Neural cell (in vitro differentiated cells): Measurements from ENCODE around the gene NPAS2. TPM values are rescaled to one million over a fixed set of nuclear protein-coding genes. Genes with fewer than 3 reads are reported as not detected.
A peak's percentile ranks its signal among the peaks of the same experiment; 100 is the strongest.

Experiments
- H2AFZ ChIP-seq: fragments of 200-600, 300-800 bp; sonication (generic), shearing (Covaris generic); 2 replicates; pipeline ENCODE4 v1.6.0; 2014; ENCODE audit warnings: low read depth, mild to moderate bottlenecking, antibody characterized with exemption, low read length, moderate library complexity
- H3F3A ChIP-seq: fragments of 200-600 bp; shearing (Covaris generic); 2 replicates; pipeline ENCODE4 v1.6.1; 2016; ENCODE audit warnings: mild to moderate bottlenecking, moderate library complexity, mixed read lengths, antibody characterized with exemption, low read length; ENCODE audit not compliant: insufficient read depth, poor library complexity, severe bottlenecking
- H3K27ac ChIP-seq: fragments of 200-600, 300-800 bp; sonication (generic), shearing (Covaris generic); 2 replicates; pipeline ENCODE4 v1.5.1; 2014; ENCODE audit warnings: mild to moderate bottlenecking, low read length, moderate library complexity
- H3K27me3 ChIP-seq: fragments of 300-800, 200-600 bp; sonication (generic), shearing (Covaris generic); 2 replicates; pipeline ENCODE4 v1.6.0; 2014; ENCODE audit warnings: mild to moderate bottlenecking, low read depth, low read length, moderate library complexity; ENCODE audit not compliant: insufficient read depth
- H3K36me3 ChIP-seq: fragments of 300-800, 200-600 bp; sonication (generic), shearing (Covaris generic); 2 replicates; pipeline ENCODE4 v1.5.1; 2014; ENCODE audit warnings: mild to moderate bottlenecking, antibody characterized with exemption, low read length, moderate library complexity; ENCODE audit not compliant: insufficient read depth
- H3K4me2 ChIP-seq: fragments of 300-800, 200-600 bp; sonication (generic), shearing (Covaris generic); 2 replicates; pipeline ENCODE4 v1.6.0; 2014; ENCODE audit warnings: mild to moderate bottlenecking, low read length
- H3K4me3 ChIP-seq: fragments of 300-800, 200-600 bp; sonication (generic), shearing (Covaris generic); 2 replicates; pipeline ENCODE4 v1.5.1; 2014; ENCODE audit warnings: mild to moderate bottlenecking, low read length, moderate library complexity
- H3K79me2 ChIP-seq: fragments of 200-600 bp; shearing (Covaris generic); replicated peaks from 2 replicates; pipeline ENCODE4 v1.6.0; 2014; ENCODE audit warnings: mild to moderate bottlenecking, low read length, moderate library complexity; ENCODE audit not compliant: insufficient read depth
- H3K9ac ChIP-seq: fragments of 300-800, 200-600 bp; sonication (generic), shearing (Covaris generic); 2 replicates; pipeline ENCODE4 v1.6.1; 2016; ENCODE audit warnings: mild to moderate bottlenecking, low read length, mixed read lengths
- H3K9me2 ChIP-seq: fragments of 200-600 bp; shearing (Covaris generic); 2 replicates; pipeline ENCODE4 v1.6.1; 2016; ENCODE audit warnings: mild to moderate bottlenecking, low read length, mixed read lengths; ENCODE audit not compliant: insufficient read depth
- H3K9me3 ChIP-seq: fragments of 200-600, 300-800 bp; sonication (generic), shearing (Covaris generic); 2 replicates; pipeline ENCODE4 v1.6.1; 2016; ENCODE audit warnings: mild to moderate bottlenecking, mixed run types, low read length, moderate library complexity, mixed read lengths
- H4K20me1 ChIP-seq: fragments of 200-600 bp; shearing (Covaris generic); 2 replicates; pipeline ENCODE4 v1.6.1; 2016; ENCODE audit warnings: mild to moderate bottlenecking, mixed run types; ENCODE audit not compliant: insufficient read depth
- CTCF ChIP-seq: fragments of 450-650 bp; IDR thresholded peaks from 2 replicates; pipeline ENCODE4 v1.5.1; 2014; ENCODE audit warnings: antibody characterized with exemption, mild to moderate bottlenecking, moderate library complexity; ENCODE audit not compliant: poor library complexity, severe bottlenecking
- EP300 ChIP-seq: fragments of 450-650 bp; conservative IDR thresholded peaks from 2 replicates; pipeline ENCODE4 v1.6.1; 2014; ENCODE audit warnings: antibody characterized with exemption, mild to moderate bottlenecking, moderate library complexity; ENCODE audit not compliant: poor library complexity, severe bottlenecking
- EZH2 ChIP-seq: fragments of 200-600, 300-800 bp; shearing (Covaris generic), sonication (generic); IDR thresholded peaks from 2 replicates; pipeline ENCODE4 v1.6.1; 2014; ENCODE audit warnings: antibody characterized with exemption, low read length, borderline replicate concordance, mild to moderate bottlenecking; ENCODE audit not compliant: insufficient read depth, poor library complexity, severe bottlenecking
- MXI1 ChIP-seq: fragments of 450-650 bp; conservative IDR thresholded peaks from 2 replicates; pipeline ENCODE4 v1.6.1; 2014; ENCODE audit warnings: antibody characterized with exemption, mild to moderate bottlenecking; ENCODE audit not compliant: poor library complexity, severe bottlenecking
- POLR2AphosphoS5 ChIP-seq: IDR thresholded peaks from 2 replicates; pipeline ENCODE4 v1.6.1; 2012
- RAD21 ChIP-seq: fragments of 450-650 bp; conservative IDR thresholded peaks from 2 replicates; pipeline ENCODE4 v1.6.1; 2014; ENCODE audit warnings: antibody characterized with exemption, mild to moderate bottlenecking, moderate library complexity
- REST ChIP-seq: IDR thresholded peaks from 2 replicates; pipeline ENCODE4 v1.6.1; 2012; ENCODE audit warnings: borderline replicate concordance
- SMC3 ChIP-seq: fragments of 450-650 bp; conservative IDR thresholded peaks from 2 replicates; pipeline ENCODE4 v1.6.1; 2014; ENCODE audit warnings: antibody characterized with exemption, mild to moderate bottlenecking, moderate library complexity; ENCODE audit not compliant: poor library complexity
- TAF1 ChIP-seq: IDR thresholded peaks from 2 replicates; pipeline ENCODE4 v1.6.1; 2012; ENCODE audit warnings: low read depth
- polyA plus RNA-seq: library from polyadenylated mRNA; depleted of rRNA; stranded (reverse); fragments of >200 nt; gene quantifications from 2 replicates; pipeline ENCODE4 v1.2.3, GENCODE V29; 2014

The NPAS2 gene
- polyA plus RNA-seq, 1 donor from 2014 or later = 2.1 TPM

- H2AFZ ChIP-seq = peak overlapping the region; percentile 79
- H3K27me3 ChIP-seq = no peaks in the 10 kb centered on the region
- H3K79me2 ChIP-seq = peaks cover 20% of the 10 kb centered on the region
- peak overlapping the region; percentile 86 for H3K4me2 ChIP-seq
- H3F3A ChIP-seq = no peaks in the 10 kb centered on the region
- H3K36me3 ChIP-seq = no peaks in the 10 kb centered on the region
- peak overlapping the region; percentile 81 for H3K27ac ChIP-seq
- H3K9me3 ChIP-seq = no peaks in the 10 kb centered on the region
- TF ChIP-seq MXI1 (peak; percentile 38), EP300 (no peak)
- no peaks in the 10 kb centered on the region for H3K9me2 ChIP-seq
- peak overlapping the region; percentile 93 for H3K4me3 ChIP-seq
- peak overlapping the region; percentile 85 for H3K9ac ChIP-seq
- no peaks in the 10 kb centered on the region for H4K20me1 ChIP-seq
Measured at GRCh38 chr2:101002562-101003277, 182.8 kb downstream of the NPAS2 start.

GRCh38 chr2:101003278-101003775 lies 183.4 kb downstream of the NPAS2 start:
- Histone ChIP-seq H3K27me3 (no peaks in the 10 kb centered on the region), H2AFZ (no peak overlapping the region), H4K20me1 (no peaks in the 10 kb centered on the region), H3K36me3 (no peaks in the 10 kb centered on the region), H3K9me2 (no peaks in the 10 kb centered on the region), H3K9me3 (no peaks in the 10 kb centered on the region), H3K9ac (peak overlapping the region; percentile 85), H3F3A (no peaks in the 10 kb centered on the region), H3K79me2 (peaks cover 20% of the 10 kb centered on the region), H3K4me2 (peak overlapping the region; percentile 86), H3K4me3 (peak overlapping the region; percentile 93), H3K27ac (peak overlapping the region; percentile 81)
- TF ChIP-seq SMC3 = no peak
- TF ChIP-seq EP300 = no peak
- TF ChIP-seq CTCF = no peak
- no peak for TF ChIP-seq MXI1
- no peak for TF ChIP-seq RAD21

- no peak overlapping the region for H3K4me2 ChIP-seq
- no peaks in the 10 kb centered on the region for H3K27me3 ChIP-seq
- H3K27ac ChIP-seq = no peak overlapping the region
- no peak overlapping the region for H3K4me3 ChIP-seq
- no peaks in the 10 kb centered on the region for H4K20me1 ChIP-seq
- TF ChIP-seq RAD21 (no peak), POLR2AphosphoS5 (no peak), EP300 (no peak), SMC3 (no peak), MXI1 (no peak), CTCF (no peak), EZH2 (no peak), TAF1 (no peak), REST (no peak)
- no peak overlapping the region for H2AFZ ChIP-seq
- H3K9me2 ChIP-seq = no peaks in the 10 kb centered on the region
- H3K9ac ChIP-seq = no peak overlapping the region
- no peaks in the 10 kb centered on the region for H3K9me3 ChIP-seq
- no peaks in the 10 kb centered on the region for H3K36me3 ChIP-seq
- peaks cover 20% of the 10 kb centered on the region for H3K79me2 ChIP-seq
- no peaks in the 10 kb centered on the region for H3F3A ChIP-seq
Measured at GRCh38 chr2:101004620-101005325, 184.8 kb downstream of the NPAS2 start.
